GM21515 (cell line): ENCODE results near the gene PCSK1N.
"Not testable (repeated sequence)": the region's sequence is repeated elsewhere in the genome, so short reads cannot be mapped to it uniquely, and the experiment has no call there.

Experiments
- ATAC-seq: cut with Tn5 transposase; IDR thresholded peaks from one replicate; pipeline ENCODE4 v1.9.1; 2021; ENCODE audit not compliant: unreplicated experiment

The PCSK1N gene

GRCh38 chrX:48835524-48836329 is at the start of gene PCSK1N:
TSS of gene PCSK1N (minus strand) at chrX:48835610. CDS start at chrX:48835532, 78 bp downstream.
- ATAC-seq, result no peak

GRCh38 chrX:48883729-48884128 is 48.3 kb upstream of the PCSK1N start:
- ATAC-seq, result no peak

GRCh38 chrX:48876944-48877343 is 41.5 kb upstream of the PCSK1N start:
- not testable (repeated sequence) for ATAC-seq

GRCh38 chrX:48872017-48872416 is 36.6 kb upstream of the PCSK1N start:
- not testable (repeated sequence) for ATAC-seq

GRCh38 chrX:48864210-48864609 is 28.8 kb upstream of the PCSK1N start:
- no peak for ATAC-seq

- ATAC-seq, result no peak
Observed at GRCh38 chrX:48854898-48855297, 19.5 kb upstream of the PCSK1N start.

GRCh38 chrX:48854121-48854804 is 18.9 kb upstream of the PCSK1N start:
- not testable (repeated sequence) for ATAC-seq

- not testable (repeated sequence) for ATAC-seq
Observed at GRCh38 chrX:48853494-48853893, 18.1 kb upstream of the PCSK1N start.

- no peak for ATAC-seq
Observed at GRCh38 chrX:48852857-48853256, 17.4 kb upstream of the PCSK1N start.

GRCh38 chrX:48848847-48849246 is 13.4 kb upstream of the PCSK1N start:
- ATAC-seq, result no peak

- ATAC-seq, result no peak
Observed at GRCh38 chrX:48839686-48840085, 4.3 kb upstream of the PCSK1N start.

- no peak for ATAC-seq
Observed at GRCh38 chrX:48834383-48834709, 1.1 kb downstream of the PCSK1N start.

GRCh38 chrX:48833542-48834138 is 1.8 kb downstream of the PCSK1N start:
- no peak for ATAC-seq

- ATAC-seq, result no peak
Observed at GRCh38 chrX:48831909-48832291, 3.5 kb downstream of the PCSK1N start.

- no peak for ATAC-seq
Observed at GRCh38 chrX:48831136-48831908, 4.1 kb downstream of the PCSK1N start.

GRCh38 chrX:48829016-48829735 is 6.2 kb downstream of the PCSK1N start:
- ATAC-seq, result no peak

GRCh38 chrX:48827654-48827968 is 7.8 kb downstream of the PCSK1N start:
- ATAC-seq, result no peak

GRCh38 chrX:48826876-48827653 is 8.3 kb downstream of the PCSK1N start:
- ATAC-seq, result no peak

- no peak for ATAC-seq
Observed at GRCh38 chrX:48826135-48826875, 9.1 kb downstream of the PCSK1N start, which contains the start of gene ERAS. TSS of gene ERAS (plus strand) at chrX:48826513. CDS start at chrX:48829124, 2,611 bp downstream.
